ENCODE data around the gene SULT1C2. TPM values are rescaled to one million over a fixed set of nuclear protein-coding genes. Genes with fewer than 3 reads are reported as not detected.
"Not testable (repeated sequence)": the region's sequence is repeated elsewhere in the genome, so short reads cannot be mapped to it uniquely, and the experiment has no call there.

Gene SULT1C2
- total RNA-seq, 1 donor from 2014 or later = not detected

DNA sequence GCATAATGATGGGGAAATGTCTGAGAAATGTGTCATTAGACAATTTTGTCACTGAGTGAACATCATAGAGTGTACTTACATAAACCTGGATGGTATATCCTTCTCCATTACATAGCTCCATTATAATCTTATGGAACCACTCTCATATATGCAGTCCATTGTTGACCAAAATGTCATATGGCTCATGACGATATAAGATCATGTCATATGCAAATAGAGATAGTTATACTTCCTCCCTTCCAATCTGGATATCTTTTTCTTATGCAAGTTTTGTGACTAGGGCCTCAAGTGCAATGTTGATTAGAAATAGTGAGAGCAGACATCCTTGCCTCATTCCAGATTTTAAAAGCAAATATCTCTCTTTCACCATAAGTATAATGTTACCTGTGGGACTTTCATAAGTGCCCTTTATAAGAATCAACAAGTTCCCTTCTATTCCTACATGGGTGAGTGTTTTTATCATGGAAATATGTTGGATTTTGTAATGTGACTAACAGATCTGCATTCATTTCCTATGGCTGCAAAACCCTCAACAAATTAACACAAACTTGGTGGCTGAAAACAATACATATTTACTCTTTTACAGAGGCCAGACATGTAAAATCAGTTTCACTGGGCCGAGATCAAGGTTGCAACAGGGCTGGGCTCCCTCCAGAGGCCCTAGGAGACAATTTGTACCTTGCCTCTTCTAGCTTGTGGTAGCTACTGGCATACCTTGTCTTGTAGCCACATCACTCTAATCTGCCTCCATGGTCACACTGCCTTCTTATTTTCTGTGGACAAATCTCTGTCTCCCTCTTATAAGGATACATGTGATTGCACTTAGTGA, 67.4 kb downstream of the SULT1C2 start:
- DNase-seq (ENCODE audit: low read depth) = peak; percentile 27
- Histone ChIP-seq H3K36me3 (ENCODE audit: control insufficient read depth, insufficient read depth, low read length) (no peaks in the 10 kb centered on the region), H3K27me3 (ENCODE audit: control insufficient read depth, insufficient read depth, low read length) (no peaks in the 10 kb centered on the region), H3K4me3 (ENCODE audit: low read depth, low read length) (no peak overlapping the region)
- TF ChIP-seq, protein P1, sequence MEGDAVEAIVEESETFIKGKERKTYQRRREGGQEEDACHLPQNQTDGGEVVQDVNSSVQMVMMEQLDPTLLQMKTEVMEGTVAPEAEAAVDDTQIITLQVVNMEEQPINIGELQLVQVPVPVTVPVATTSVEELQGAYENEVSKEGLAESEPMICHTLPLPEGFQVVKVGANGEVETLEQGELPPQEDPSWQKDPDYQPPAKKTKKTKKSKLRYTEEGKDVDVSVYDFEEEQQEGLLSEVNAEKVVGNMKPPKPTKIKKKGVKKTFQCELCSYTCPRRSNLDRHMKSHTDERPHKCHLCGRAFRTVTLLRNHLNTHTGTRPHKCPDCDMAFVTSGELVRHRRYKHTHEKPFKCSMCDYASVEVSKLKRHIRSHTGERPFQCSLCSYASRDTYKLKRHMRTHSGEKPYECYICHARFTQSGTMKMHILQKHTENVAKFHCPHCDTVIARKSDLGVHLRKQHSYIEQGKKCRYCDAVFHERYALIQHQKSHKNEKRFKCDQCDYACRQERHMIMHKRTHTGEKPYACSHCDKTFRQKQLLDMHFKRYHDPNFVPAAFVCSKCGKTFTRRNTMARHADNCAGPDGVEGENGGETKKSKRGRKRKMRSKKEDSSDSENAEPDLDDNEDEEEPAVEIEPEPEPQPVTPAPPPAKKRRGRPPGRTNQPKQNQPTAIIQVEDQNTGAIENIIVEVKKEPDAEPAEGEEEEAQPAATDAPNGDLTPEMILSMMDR (IDR thresholded peaks at IDR 0.05; ENCODE audit: insufficient read depth, low read length, severe bottlenecking) = no peak
- no peak for FAIRE-seq

DNA sequence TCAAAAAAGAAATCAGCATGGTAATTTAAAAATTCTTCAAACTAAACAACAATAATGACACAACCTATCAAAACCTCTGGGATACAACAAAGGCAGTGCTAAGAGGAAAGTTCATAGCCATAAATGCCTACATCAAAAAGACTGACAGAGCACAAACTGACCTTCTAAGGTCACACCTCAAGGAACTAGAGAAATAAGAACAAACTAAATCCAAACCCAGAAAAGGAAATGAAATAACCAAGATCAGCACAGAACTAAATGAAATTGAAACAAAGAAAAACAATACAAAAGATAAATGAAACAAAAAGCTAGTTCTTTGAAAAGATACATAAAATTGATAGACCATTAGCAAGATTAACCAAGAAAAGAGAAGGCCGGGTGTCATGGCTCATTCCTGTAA, 70.6 kb downstream of the SULT1C2 start:
- not testable (repeated sequence) for DNase-seq (ENCODE audit: low read depth); FAIRE-seq; H3K4me3 ChIP-seq (ENCODE audit: low read depth, low read length); H3K27me3 ChIP-seq (ENCODE audit: control insufficient read depth, insufficient read depth, low read length); H3K36me3 ChIP-seq (ENCODE audit: control insufficient read depth, insufficient read depth, low read length)

Other genes starting within 250 kb of the SULT1C2 start
- gene SULT1C3, start 48.9 kb upstream of the SULT1C2 start, total RNA-seq = not detected in 2 replicates
- not detected in 2 replicates for gene SULT1C4, start 89.1 kb downstream of the SULT1C2 start, total RNA-seq
- 9.0 and 10.1 TPM in 2 replicates for gene GCC2, start 160.3 kb downstream of the SULT1C2 start, total RNA-seq
- gene LIMS1, start 245.6 kb downstream of the SULT1C2 start, total RNA-seq = 42.1 and 62.1 TPM in 2 replicates